ENCODE data around the gene SOCS2. TPM values are rescaled to one million over a fixed set of nuclear protein-coding genes. Genes with fewer than 3 reads are reported as not detected.

The SOCS2 gene
- total RNA-seq, 2 donors from 2014 or later: 125 to 273 TPM

GRCh38 chr12:93577222-93577621, 4.7 kb downstream of the SOCS2 start:
- peak overlapping the region in 1 of 2 donors; percentile 82 for H3K4me3 ChIP-seq
- H3K9me3 ChIP-seq: no peaks in the 10 kb centered on the region
- H3K36me3 ChIP-seq: no peaks in the 10 kb centered on the region
- no peak for DNase-seq (ENCODE audit: low spot score)
- peak overlapping the region; percentile 97 to 98 for H3K27ac ChIP-seq
- WGBS: 34% methylated on average over 3 of the region's 3 CpGs
- intact Hi-C loops (cut with DNase I): loop anchor here (10.0 kb wide), 1 partner anchor 58 kb away; no protein-coding TSS in a partner anchor
- TF ChIP-seq POLR2AphosphoS5 (IDR thresholded peaks at IDR 0.05) (no peak), POLR2A (IDR thresholded peaks at IDR 0.05) (no peak), CTCF (IDR thresholded peaks at IDR 0.05) (no peak)
- no peaks in the 10 kb centered on the region for H3K4me1 ChIP-seq (replicated peaks)
- H3K27me3 ChIP-seq (replicated peaks; ENCODE audit: insufficient read depth): no peaks in the 10 kb centered on the region

GRCh38 chr12:93578221-93578620, 5.7 kb downstream of the SOCS2 start:
- H3K27ac ChIP-seq: peak overlapping the region; percentile 97 to 98
- 64% methylated on average over 5 of the region's 5 CpGs for WGBS
- TF ChIP-seq POLR2A (IDR thresholded peaks at IDR 0.05): no peak
- no peak for TF ChIP-seq POLR2AphosphoS5 (IDR thresholded peaks at IDR 0.05)
- TF ChIP-seq CTCF (IDR thresholded peaks at IDR 0.05): no peak

GRCh38 chr12:93580682-93581081, 8.2 kb downstream of the SOCS2 start:
- Histone ChIP-seq H3K4me3 (no peak overlapping the region), H3K27ac (no peak overlapping the region), H3K36me3 (no peaks in the 10 kb centered on the region), H3K27me3 (replicated peaks; ENCODE audit: insufficient read depth) (no peaks in the 10 kb centered on the region), H3K9me3 (no peaks in the 10 kb centered on the region), H3K4me1 (replicated peaks) (no peaks in the 10 kb centered on the region)
- intact Hi-C loops (cut with DNase I): no loop called here
- TF ChIP-seq POLR2AphosphoS5 (IDR thresholded peaks at IDR 0.05) (no peak), CTCF (IDR thresholded peaks at IDR 0.05) (no peak)
- DNase-seq (ENCODE audit: low spot score): no peak

More at GRCh38 chr12:93578221-93578620, 5.7 kb downstream of the SOCS2 start:
- Histone ChIP-seq H3K9me3 (no peaks in the 10 kb centered on the region), H3K4me3 (no peak overlapping the region), H3K36me3 (no peaks in the 10 kb centered on the region), H3K4me1 (replicated peaks) (no peaks in the 10 kb centered on the region), H3K27me3 (replicated peaks; ENCODE audit: insufficient read depth) (no peaks in the 10 kb centered on the region)
- no peak for DNase-seq (ENCODE audit: low spot score)
- intact Hi-C loops (cut with DNase I): loop anchor here (10.0 kb wide), 1 partner anchor 57 kb away; no protein-coding TSS in a partner anchor

- intact Hi-C loops (cut with DNase I): no loop called here
- no peaks in the 10 kb centered on the region for H3K9me3 ChIP-seq
Measured at GRCh38 chr12:93581370-93581769, 8.9 kb downstream of the SOCS2 start.

More at GRCh38 chr12:93581370-93581769, 8.9 kb downstream of the SOCS2 start:
- no peak overlapping the region for H3K4me3 ChIP-seq
- no peak overlapping the region for H3K27ac ChIP-seq
- no peaks in the 10 kb centered on the region for H3K36me3 ChIP-seq
- no peak for DNase-seq (ENCODE audit: low spot score)
- TF ChIP-seq POLR2A (IDR thresholded peaks at IDR 0.05): no peak
- TF ChIP-seq CTCF (IDR thresholded peaks at IDR 0.05): no peak
- no peak for TF ChIP-seq POLR2AphosphoS5 (IDR thresholded peaks at IDR 0.05)
- H3K27me3 ChIP-seq (replicated peaks; ENCODE audit: insufficient read depth): no peaks in the 10 kb centered on the region
- no peaks in the 10 kb centered on the region for H3K4me1 ChIP-seq (replicated peaks)
- WGBS: 46% methylated on average over 2 of the region's 2 CpGs
